ENCODE data around the gene TLR9. TPM values are rescaled to one million over a fixed set of nuclear protein-coding genes. Genes with fewer than 3 reads are reported as not detected.

Gene TLR9
- total RNA-seq, 1 experiment from 2014 or later, result not detected

GRCh38 chr3:52246728-52247408 is 21.4 kb upstream of the TLR9 start:
- in situ Hi-C loops (cut with HindIII; ENCODE audit: low pct_unique_long_range_greater_than_20kb, low sequenced_read_pairs) (no loop called here), intact Hi-C loops (cut with micrococcal nuclease; ENCODE audit: unreplicated experiment) (no loop called here)
- H3K36me3 ChIP-seq (ENCODE audit: control insufficient read depth, insufficient read depth, low read length), result no peaks in the 10 kb centered on the region
- H3K27me3 ChIP-seq (ENCODE audit: control insufficient read depth, insufficient read depth, low read length), result no peaks in the 10 kb centered on the region
- no peaks in the 10 kb centered on the region; the same call in none of the 2 replicates for H3K4me1 ChIP-seq (ENCODE audit: control insufficient read depth, insufficient read depth, low read length)
- no peak for TF ChIP-seq TCF7L2 (IDR thresholded peaks at IDR 0.05; ENCODE audit: low read depth, low read length)
- no peak for TF ChIP-seq POLR2AphosphoS5 (IDR thresholded peaks at IDR 0.05; ENCODE audit: low read depth, low read length)
- no peak for TF ChIP-seq SIN3A (IDR thresholded peaks at IDR 0.05; ENCODE audit: borderline replicate concordance, insufficient read depth, low read depth, low read length)
- no peak for TF ChIP-seq REST (IDR thresholded peaks at IDR 0.05; ENCODE audit: insufficient read depth in 1 of 2, low read depth in 2 of 2, low read length in 1 of 2)
- TF ChIP-seq CTCF (IDR thresholded peaks at IDR 0.05), result no peak
- no peak for DNase-seq (ENCODE audit: low read depth, low spot score)
- peak overlapping the region; percentile 52 to 65; a peak in 3 of 4 replicates for H3K4me3 ChIP-seq (ENCODE audit: low read depth in 2 of 2, low read length in 2 of 2)
- ChIA-PET CTCF (no interaction called here), POLR2A (interaction anchor here (0.5 kb wide), 1 partner anchor 27 kb away, joined by 3 read pairs; no protein-coding TSS in a partner anchor)
- no peaks in the 10 kb centered on the region for H3K9me3 ChIP-seq (ENCODE audit: control insufficient read depth, insufficient read depth, low read depth, low read length)
- H3K27ac ChIP-seq (ENCODE audit: low read length), result no peak overlapping the region
- ATAC-seq, result no peak
- BruUV-seq (replicated peaks), result no TSS peak

GRCh38 chr3:52246264-52246620 is 20.8 kb upstream of the TLR9 start:
- no peak for TF ChIP-seq REST (IDR thresholded peaks at IDR 0.05; ENCODE audit: insufficient read depth in 1 of 2, low read depth in 2 of 2, low read length in 1 of 2)
- no peak for TF ChIP-seq POLR2AphosphoS5 (IDR thresholded peaks at IDR 0.05; ENCODE audit: low read depth, low read length)
- no peak for TF ChIP-seq TCF7L2 (IDR thresholded peaks at IDR 0.05; ENCODE audit: low read depth, low read length)
- TF ChIP-seq CTCF (IDR thresholded peaks at IDR 0.05), result no peak
- TF ChIP-seq SIN3A (IDR thresholded peaks at IDR 0.05; ENCODE audit: borderline replicate concordance, insufficient read depth, low read depth, low read length), result no peak
- no peaks in the 10 kb centered on the region; the same call in none of the 2 replicates for H3K4me1 ChIP-seq (ENCODE audit: control insufficient read depth, insufficient read depth, low read length)
- peak overlapping the region; percentile 65 for H3K27ac ChIP-seq (ENCODE audit: low read length)
- ChIA-PET CTCF (no interaction called here), POLR2A (interaction anchor here (0.5 kb wide), 1 partner anchor 27 kb away, joined by 3 read pairs; no protein-coding TSS in a partner anchor)
- H3K9me3 ChIP-seq (ENCODE audit: control insufficient read depth, insufficient read depth, low read depth, low read length), result no peaks in the 10 kb centered on the region
- no peak for DNase-seq (ENCODE audit: low read depth, low spot score)
- no peaks in the 10 kb centered on the region for H3K27me3 ChIP-seq (ENCODE audit: control insufficient read depth, insufficient read depth, low read length)
- intact Hi-C loops (cut with micrococcal nuclease; ENCODE audit: unreplicated experiment) (no loop called here), in situ Hi-C loops (cut with HindIII; ENCODE audit: low pct_unique_long_range_greater_than_20kb, low sequenced_read_pairs) (no loop called here)
- BruUV-seq (replicated peaks), result no TSS peak
- peak overlapping the region; percentile 52 to 65 for H3K4me3 ChIP-seq (ENCODE audit: low read depth in 2 of 2, low read length in 2 of 2)
- ATAC-seq, result peak; percentile 28
- no peaks in the 10 kb centered on the region for H3K36me3 ChIP-seq (ENCODE audit: control insufficient read depth, insufficient read depth, low read length)
